HEK293T (cell line): ENCODE measurements around the gene TCERG1L.

Source experiments
- ARNT ChIP-seq: fragments of 450-650 bp; IDR thresholded peaks from 2 replicates; pipeline ENCODE4 v1.6.1; 2017; ENCODE audit warnings: mild to moderate bottlenecking
- BHLHE40 ChIP-seq: fragments of 450-650 bp; IDR thresholded peaks from 2 replicates; pipeline ENCODE4 v1.6.1; 2016; ENCODE audit warnings: mild to moderate bottlenecking, moderate library complexity, borderline replicate concordance
- ELF4 ChIP-seq: fragments of 450-650 bp; IDR thresholded peaks from 2 replicates; pipeline ENCODE4 v1.6.1; 2017; ENCODE audit warnings: antibody characterized with exemption
- FOXA1 ChIP-seq: fragments of 450-650 bp; IDR thresholded peaks from 2 replicates; pipeline ENCODE4 v1.6.1; 2016; ENCODE audit warnings: mild to moderate bottlenecking
- FOXK2 ChIP-seq: fragments of 450-650 bp; IDR thresholded peaks from 2 replicates; pipeline ENCODE4 v1.6.1; 2016; ENCODE audit warnings: mild to moderate bottlenecking
- FOXM1 ChIP-seq: fragments of 450-650 bp; IDR thresholded peaks from 2 replicates; pipeline ENCODE4 v1.6.1; 2017; ENCODE audit warnings: mild to moderate bottlenecking, borderline replicate concordance
- LEF1 ChIP-seq: fragments of 450-650 bp; IDR thresholded peaks from 2 replicates; pipeline ENCODE4 v1.6.1; 2017; ENCODE audit warnings: mild to moderate bottlenecking, borderline replicate concordance
- NFRKB ChIP-seq: fragments of 450-650 bp; IDR thresholded peaks from 2 replicates; pipeline ENCODE4 v1.6.1; 2016; ENCODE audit warnings: mild to moderate bottlenecking, moderate library complexity
- SP1 ChIP-seq: fragments of 450-650 bp; IDR thresholded peaks from 2 replicates; pipeline ENCODE4 v1.6.1; 2017
- SUZ12 ChIP-seq: fragments of 450-650 bp; IDR thresholded peaks from 2 replicates; pipeline ENCODE4 v1.6.1; 2016; ENCODE audit warnings: mild to moderate bottlenecking
- TARDBP ChIP-seq: fragments of 450-650 bp; IDR thresholded peaks from 2 replicates; pipeline ENCODE4 v1.6.1; 2016

- TF ChIP-seq FOXM1 (no peak), SP1 (no peak), ELF4 (no peak), TARDBP (no peak), NFRKB (no peak), SUZ12 (no peak), ARNT (no peak), BHLHE40 (no peak), FOXK2 (no peak), LEF1 (no peak), FOXA1 (no peak)
These were observed 239.8 kb downstream of the TCERG1L start for GRCh38 chr10:131071721-131072120.
